Purkinje cell (primary cell): ENCODE measurements around the gene SLC6A6. TPM values are rescaled to one million over a fixed set of nuclear protein-coding genes. Genes with fewer than 3 reads are reported as not detected.

Experiments used
- polyA plus RNA-seq: library from polyadenylated mRNA; unstranded; fragments of >200 nt; fragmentation: Nextera tagmentation; gene quantifications from 2 replicates; pipeline ENCODE4 v1.2.1, GENCODE V29; 2014

The SLC6A6 gene
- polyA plus RNA-seq, result 3.1 and 4.0 TPM in 2 replicates

DNA sequence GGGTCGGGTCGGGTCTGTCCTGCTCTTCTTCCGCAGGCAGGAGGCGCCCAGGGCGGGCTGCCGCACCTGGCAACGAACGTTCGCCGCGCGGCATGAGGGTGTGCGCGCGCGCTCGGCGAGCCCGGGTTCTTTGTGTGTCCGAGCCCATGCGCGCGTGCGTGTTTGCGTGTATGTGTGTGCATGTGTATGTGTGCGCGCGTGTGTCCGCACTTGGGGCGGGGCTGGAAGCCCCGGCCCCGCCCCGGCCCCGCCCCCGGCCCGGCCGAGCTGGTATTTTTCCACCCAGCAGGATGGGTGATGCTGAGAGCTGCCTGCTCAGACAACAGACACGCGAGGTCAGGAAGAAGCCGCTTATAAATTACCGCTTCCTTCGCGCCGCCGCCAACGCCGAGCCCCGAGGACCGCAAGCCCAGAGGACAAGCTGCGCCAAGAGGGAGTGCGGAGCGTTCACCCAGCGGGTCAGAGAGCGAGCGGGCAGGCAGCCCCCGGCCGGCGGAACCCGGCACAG, at the start of gene SLC6A6:
TSS of gene SLC6A6 (plus strand) at position 303 of the 508 bp plus-strand sequence. CDS start 41,029 bp downstream, outside the sequence.

Other genes with a start within 250 kb of the SLC6A6 start
- gene XPC, start 224.0 kb upstream of the SLC6A6 start, polyA plus RNA-seq, result 9.1 and 11.1 TPM in 2 replicates
- gene LSM3, start 223.8 kb upstream of the SLC6A6 start, polyA plus RNA-seq, result 62.9 and 71.0 TPM in 2 replicates
- 0.36 and 1.6 TPM in 2 replicates for gene GRIP2, start 137.7 kb downstream of the SLC6A6 start, polyA plus RNA-seq
- 21.7 and 28.5 TPM in 2 replicates for gene CCDC174, start 249.2 kb downstream of the SLC6A6 start, polyA plus RNA-seq